CD1c-positive myeloid dendritic cell (primary cell): ENCODE measurements around the gene CD74.

ENCODE experiments used
- DNase-seq: peaks from one replicate; pipeline ENCODE4 v3.0.0-alpha.2; 2016; ENCODE audit errors: extremely low spot score

CD74 gene

GRCh38 chr5:150410524-150411244, 2.0 kb downstream of the CD74 start:
- DNase-seq, result peak; percentile 92

GRCh38 chr5:150409638-150410523, 2.8 kb downstream of the CD74 start:
- DNase-seq, result peak; percentile 93

- peak; percentile 20 for DNase-seq
These were observed 4.3 kb downstream of the CD74 start for GRCh38 chr5:150408231-150408943.

GRCh38 chr5:150407096-150407720, 5.5 kb downstream of the CD74 start:
- no peak for DNase-seq

GRCh38 chr5:150406723-150407095, 6.0 kb downstream of the CD74 start:
- DNase-seq, result no peak

- no peak for DNase-seq
These were observed 6.5 kb downstream of the CD74 start for GRCh38 chr5:150406103-150406722.

- DNase-seq, result no peak
These were observed 7.5 kb downstream of the CD74 start for GRCh38 chr5:150404941-150405816.

- DNase-seq, result no peak
These were observed 8.2 kb downstream of the CD74 start for GRCh38 chr5:150404535-150404934.

- no peak for DNase-seq
These were observed 8.6 kb downstream of the CD74 start for GRCh38 chr5:150404121-150404520.

- DNase-seq, result no peak
These were observed 9.8 kb downstream of the CD74 start for GRCh38 chr5:150402901-150403342.

- DNase-seq, result no peak
These were observed 10.4 kb downstream of the CD74 start for GRCh38 chr5:150402229-150402773.

- no peak for DNase-seq
These were observed 11.1 kb downstream of the CD74 start for GRCh38 chr5:150401376-150402228.

- no peak for DNase-seq
These were observed 11.7 kb downstream of the CD74 start for GRCh38 chr5:150401076-150401375.

- DNase-seq, result no peak
These were observed 12.2 kb downstream of the CD74 start for GRCh38 chr5:150400316-150401075.

- DNase-seq, result no peak
These were observed 13.0 kb downstream of the CD74 start for GRCh38 chr5:150399524-150400211.

GRCh38 chr5:150398722-150399523, 13.8 kb downstream of the CD74 start:
- peak; percentile 69 for DNase-seq
